GM19463 (cell line): ENCODE measurements around the gene ALG10B.
"Not testable (repeated sequence)": the region's sequence is repeated elsewhere in the genome, so short reads cannot be mapped to it uniquely, and the experiment has no call there.

ENCODE experiments used
- ATAC-seq: cut with Tn5 transposase; IDR thresholded peaks from one replicate; pipeline ENCODE4 v1.9.1; 2021; ENCODE audit warnings: mild to moderate bottlenecking, moderate library complexity; ENCODE audit not compliant: unreplicated experiment

ALG10B gene

GRCh38 chr12:38316391-38317129 lies at the start of gene ALG10B:
Gene ALG10B, plus strand, starts transcription at chr12:38316774. Its CDS starts 120 bp downstream, at chr12:38316894.
- peak; percentile 100 for ATAC-seq

GRCh38 chr12:38268612-38269011 lies 48.0 kb upstream of the ALG10B start:
- ATAC-seq: no peak

GRCh38 chr12:38269897-38270296 lies 46.7 kb upstream of the ALG10B start:
- ATAC-seq: no peak

- ATAC-seq: no peak
Observed at GRCh38 chr12:38279756-38280155, 36.8 kb upstream of the ALG10B start.

- no peak for ATAC-seq
Observed at GRCh38 chr12:38282886-38283285, 33.7 kb upstream of the ALG10B start.

- ATAC-seq: no peak
Observed at GRCh38 chr12:38289396-38289795, 27.2 kb upstream of the ALG10B start.

- ATAC-seq: no peak
Observed at GRCh38 chr12:38291160-38291559, 25.4 kb upstream of the ALG10B start.

- not testable (repeated sequence) for ATAC-seq
Observed at GRCh38 chr12:38302972-38303371, 13.6 kb upstream of the ALG10B start.

- ATAC-seq: not testable (repeated sequence)
Observed at GRCh38 chr12:38321966-38322365, 5.4 kb downstream of the ALG10B start.

GRCh38 chr12:38324912-38325311 lies 8.3 kb downstream of the ALG10B start:
- ATAC-seq: no peak

- ATAC-seq: no peak
Observed at GRCh38 chr12:38327356-38327755, 10.8 kb downstream of the ALG10B start.

GRCh38 chr12:38328306-38328895 lies 11.8 kb downstream of the ALG10B start:
- no peak for ATAC-seq

GRCh38 chr12:38330414-38330813 lies 13.8 kb downstream of the ALG10B start:
- not testable (repeated sequence) for ATAC-seq

- no peak for ATAC-seq
Observed at GRCh38 chr12:38332814-38333213, 16.2 kb downstream of the ALG10B start.

- ATAC-seq: no peak
Observed at GRCh38 chr12:38342444-38342843, 25.9 kb downstream of the ALG10B start.

- ATAC-seq: not testable (repeated sequence)
Observed at GRCh38 chr12:38343256-38343655, 26.7 kb downstream of the ALG10B start.

- ATAC-seq: not testable (repeated sequence)
Observed at GRCh38 chr12:38343916-38344315, 27.3 kb downstream of the ALG10B start.

GRCh38 chr12:38350342-38351174 lies 34.0 kb downstream of the ALG10B start:
- peak; percentile 99 for ATAC-seq

- ATAC-seq: not testable (repeated sequence)
Observed at GRCh38 chr12:38351175-38351508, 34.6 kb downstream of the ALG10B start.

- no peak for ATAC-seq
Observed at GRCh38 chr12:38367506-38367905, 50.9 kb downstream of the ALG10B start.

- no peak for ATAC-seq
Observed at GRCh38 chr12:38370311-38370710, 53.7 kb downstream of the ALG10B start.

- ATAC-seq: no peak
Observed at GRCh38 chr12:38373784-38374183, 57.2 kb downstream of the ALG10B start.
